GM23338 (cell line): ENCODE data around the gene PTMA.

Source experiments
- CTCF ChIP-seq, 2 experiments: fragments of 200-600 bp in 1 of 2; sonication (generic) in 1 of 2; conservative IDR thresholded peaks; 2 replicates each; pipeline versions ENCODE4 v1.5.1 to v1.6.1; 2016 to 2017; ENCODE audit warnings: antibody characterized with exemption in 2 of 2, low read depth in 2 of 2, mild to moderate bottlenecking in 2 of 2, moderate library complexity in 1 of 2
- EZH2 ChIP-seq: fragments of 200-600 bp; sonication (generic); IDR thresholded peaks from one replicate; pipeline ENCODE4 v1.8.0; 2017; ENCODE audit warnings: antibody characterized with exemption, mild to moderate bottlenecking, low read depth; ENCODE audit not compliant: unreplicated experiment

GRCh38 chr2:231701456-231702373 lies 6.6 kb upstream of the PTMA start:
- no peak for TF ChIP-seq CTCF (conservative IDR thresholded peaks at IDR 0.05; ENCODE audit: low read depth in 2 of 2)
- no peak for TF ChIP-seq EZH2
